ENCODE results near the gene YDJC.

DNA sequence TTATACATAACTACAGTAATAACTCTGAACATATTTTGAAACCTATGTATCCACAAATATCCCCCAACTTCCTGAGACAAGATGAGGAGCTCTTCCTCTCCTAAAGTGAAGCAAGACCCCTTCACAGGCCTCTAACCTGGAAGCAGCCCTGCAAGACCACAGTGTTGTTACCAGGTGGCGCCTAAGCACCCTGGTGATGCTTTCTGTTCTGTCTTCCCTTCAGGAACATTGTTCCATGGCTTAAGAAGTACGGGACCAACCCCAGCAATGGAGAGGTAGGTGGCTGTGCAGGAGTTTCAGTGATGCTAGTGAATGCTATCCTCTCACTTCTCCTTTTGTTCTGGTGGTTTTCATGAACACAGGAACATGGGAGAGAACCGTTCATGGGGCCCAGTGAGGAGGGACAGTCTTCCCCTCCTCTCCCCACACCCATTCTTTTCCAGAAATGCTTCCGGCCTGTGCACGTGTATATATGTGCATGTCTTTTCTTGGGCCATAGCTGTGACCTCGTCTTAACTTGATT lies 42.3 kb upstream of the YDJC start:
- TF ChIP-seq, protein P1, sequence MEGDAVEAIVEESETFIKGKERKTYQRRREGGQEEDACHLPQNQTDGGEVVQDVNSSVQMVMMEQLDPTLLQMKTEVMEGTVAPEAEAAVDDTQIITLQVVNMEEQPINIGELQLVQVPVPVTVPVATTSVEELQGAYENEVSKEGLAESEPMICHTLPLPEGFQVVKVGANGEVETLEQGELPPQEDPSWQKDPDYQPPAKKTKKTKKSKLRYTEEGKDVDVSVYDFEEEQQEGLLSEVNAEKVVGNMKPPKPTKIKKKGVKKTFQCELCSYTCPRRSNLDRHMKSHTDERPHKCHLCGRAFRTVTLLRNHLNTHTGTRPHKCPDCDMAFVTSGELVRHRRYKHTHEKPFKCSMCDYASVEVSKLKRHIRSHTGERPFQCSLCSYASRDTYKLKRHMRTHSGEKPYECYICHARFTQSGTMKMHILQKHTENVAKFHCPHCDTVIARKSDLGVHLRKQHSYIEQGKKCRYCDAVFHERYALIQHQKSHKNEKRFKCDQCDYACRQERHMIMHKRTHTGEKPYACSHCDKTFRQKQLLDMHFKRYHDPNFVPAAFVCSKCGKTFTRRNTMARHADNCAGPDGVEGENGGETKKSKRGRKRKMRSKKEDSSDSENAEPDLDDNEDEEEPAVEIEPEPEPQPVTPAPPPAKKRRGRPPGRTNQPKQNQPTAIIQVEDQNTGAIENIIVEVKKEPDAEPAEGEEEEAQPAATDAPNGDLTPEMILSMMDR (IDR thresholded peaks at IDR 0.05) = no peak
- no peak for TF ChIP-seq POLR2A (IDR thresholded peaks at IDR 0.05)
